ENCODE results near the gene CDC34. TPM values are rescaled to one million over a fixed set of nuclear protein-coding genes. Genes with fewer than 3 reads are reported as not detected.

Gene CDC34
- total RNA-seq, 1 donor from 2014 or later = 44.1 TPM

DNA sequence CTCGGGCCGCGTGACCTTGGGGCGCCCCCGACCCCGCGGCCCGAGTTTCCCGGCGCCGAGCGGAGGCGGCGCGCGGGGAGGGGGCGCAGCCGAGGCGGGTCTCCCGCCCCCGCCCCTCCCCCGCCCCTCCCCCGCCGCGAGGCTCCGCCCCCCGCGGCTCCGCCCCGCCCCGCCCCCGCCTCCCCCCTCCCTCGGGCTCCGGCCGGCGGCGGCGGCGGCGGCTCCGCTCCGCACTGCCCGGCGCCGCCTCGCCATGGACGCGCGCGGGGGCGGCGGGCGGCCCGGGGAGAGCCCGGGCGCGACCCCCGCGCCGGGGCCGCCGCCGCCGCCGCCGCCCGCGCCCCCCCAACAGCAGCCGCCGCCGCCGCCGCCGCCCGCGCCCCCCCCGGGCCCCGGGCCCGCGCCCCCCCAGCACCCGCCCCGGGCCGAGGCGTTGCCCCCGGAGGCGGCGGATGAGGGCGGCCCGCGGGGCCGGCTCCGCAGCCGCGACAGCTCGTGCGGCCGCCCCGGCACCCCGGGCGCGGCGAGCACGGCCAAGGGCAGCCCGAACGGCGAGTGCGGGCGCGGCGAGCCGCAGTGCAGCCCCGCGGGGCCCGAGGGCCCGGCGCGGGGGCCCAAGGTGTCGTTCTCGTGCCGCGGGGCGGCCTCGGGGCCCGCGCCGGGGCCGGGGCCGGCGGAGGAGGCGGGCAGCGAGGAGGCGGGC, 58.3 kb downstream of the CDC34 start, which contains the start of gene HCN2:
TSS of gene HCN2 (plus strand) at position 189 of the 703 bp plus-strand sequence. CDS start at position 254, 65 bp downstream.
- no peak for DNase-seq

DNA sequence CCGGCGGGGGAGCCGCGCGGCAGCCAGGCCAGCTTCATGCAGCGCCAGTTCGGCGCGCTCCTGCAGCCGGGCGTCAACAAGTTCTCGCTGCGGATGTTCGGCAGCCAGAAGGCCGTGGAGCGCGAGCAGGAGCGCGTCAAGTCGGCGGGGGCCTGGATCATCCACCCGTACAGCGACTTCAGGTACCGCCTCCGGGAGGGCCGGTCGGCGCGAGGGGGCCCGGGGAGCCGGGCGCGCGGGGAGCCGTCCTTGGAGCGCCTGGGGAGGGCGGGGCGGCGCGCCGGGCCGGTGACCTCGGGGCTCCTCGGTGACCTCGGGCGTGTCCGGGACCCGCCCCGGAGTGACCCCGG, 58.8 kb downstream of the CDC34 start:
- DNase-seq = no peak

DNA sequence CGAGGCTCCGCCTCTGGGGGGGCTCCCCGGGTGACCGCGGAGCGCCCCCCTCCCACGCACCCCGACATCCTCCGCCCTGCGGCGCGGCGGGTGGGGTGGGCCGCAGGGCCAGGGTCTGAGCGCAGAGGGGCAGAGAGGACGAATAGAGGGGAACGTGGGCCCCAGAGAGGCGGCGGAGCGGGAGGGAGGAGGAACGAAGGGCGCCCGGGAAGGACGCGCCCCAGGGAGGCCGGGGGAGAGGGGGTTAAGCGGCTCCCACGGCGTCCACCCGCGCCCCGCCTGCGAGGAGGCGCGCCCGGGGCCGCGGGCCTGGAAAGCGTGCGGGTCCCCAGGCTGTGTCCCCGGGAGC, 59.2 kb downstream of the CDC34 start:
- no peak for DNase-seq

DNA sequence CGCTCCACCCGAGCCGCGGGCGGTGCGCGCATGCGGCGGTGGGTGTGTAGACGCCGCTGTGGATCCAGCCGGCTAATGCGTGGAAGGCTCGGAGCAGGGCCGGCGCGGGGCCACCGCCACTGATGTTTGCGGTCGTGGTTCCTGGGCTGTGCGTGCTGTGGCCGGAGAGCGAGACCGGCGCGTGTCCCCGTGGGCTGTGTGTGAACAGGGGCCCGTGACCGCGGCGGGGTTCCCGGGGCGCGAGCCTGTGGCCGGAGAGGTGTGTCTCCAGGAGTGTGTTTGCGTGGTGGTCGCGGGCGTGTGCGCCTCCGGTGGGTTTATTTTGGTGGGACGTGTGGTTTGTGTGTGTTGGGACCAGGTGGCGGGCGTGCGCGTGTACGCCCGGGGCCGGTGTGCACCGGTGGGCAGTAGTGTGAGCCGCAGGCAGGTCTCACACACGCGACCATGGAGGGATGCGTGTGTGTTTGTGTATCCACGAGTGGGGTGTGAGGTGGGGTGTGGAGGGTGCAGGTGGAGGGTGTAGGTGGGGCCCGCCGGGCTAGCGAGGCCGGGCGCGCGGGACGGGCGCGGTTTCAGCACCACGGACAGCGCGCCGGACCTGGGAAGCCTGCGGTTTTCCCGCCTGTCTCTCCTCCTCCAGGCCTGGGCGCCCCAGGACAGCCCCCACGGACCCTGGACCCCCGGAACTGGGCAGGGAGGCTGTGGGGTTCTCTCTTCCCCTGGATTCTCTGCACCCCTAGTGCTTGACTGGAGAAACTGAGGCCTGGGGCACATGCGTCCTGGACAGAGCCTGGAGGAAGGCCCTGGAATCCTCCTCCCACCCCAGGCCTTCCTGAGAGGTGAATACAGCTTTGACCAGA, 59.8 kb downstream of the CDC34 start:
- no peak for DNase-seq

Other genes starting within 250 kb of the CDC34 start
- gene PLPP2, start 240.4 kb upstream of the CDC34 start, total RNA-seq = 5.1 TPM
- 12.2 TPM for gene MIER2, start 187.0 kb upstream of the CDC34 start, total RNA-seq
- 0.49 TPM for gene C2CD4C, start 122.6 kb upstream of the CDC34 start, total RNA-seq
- gene SHC2, start 70.7 kb upstream of the CDC34 start, total RNA-seq = 7.1 TPM
- 0.99 TPM for gene MADCAM1, start 35.3 kb upstream of the CDC34 start, total RNA-seq
- gene TPGS1, start 24.3 kb upstream of the CDC34 start, total RNA-seq = 10.6 TPM
- 0.30 TPM for gene GZMM, start 12.3 kb downstream of the CDC34 start, total RNA-seq
- 157 TPM for gene BSG, start 40.8 kb downstream of the CDC34 start, total RNA-seq
- 0.59 TPM for gene HCN2, start 58.1 kb downstream of the CDC34 start, total RNA-seq
- 15.6 TPM for gene POLRMT, start 101.8 kb downstream of the CDC34 start, total RNA-seq
- 1.4 TPM for gene FGF22, start 108.1 kb downstream of the CDC34 start, total RNA-seq
- gene RNF126, start 131.5 kb downstream of the CDC34 start, total RNA-seq = 17.5 TPM
- 21.0 TPM for gene FSTL3, start 144.6 kb downstream of the CDC34 start, total RNA-seq
- gene PRSS57, start 163.7 kb downstream of the CDC34 start, total RNA-seq = 0.69 TPM
- gene PALM, start 177.2 kb downstream of the CDC34 start, total RNA-seq = 25.4 TPM
- 1.2 TPM for gene MISP, start 219.4 kb downstream of the CDC34 start, total RNA-seq